TTC549 (cell line): ENCODE data around the gene MTRF1L.
"Not testable (repeated sequence)": the region's sequence is repeated elsewhere in the genome, so short reads cannot be mapped to it uniquely, and the experiment has no call there.

Experiments
- FAIRE-seq: peaks from 2 replicates; lab custom pipeline; 2012; peaks lifted over from hg19 to GRCh38; lab: Jason Lieb, UNC

MTRF1L gene

DNA sequence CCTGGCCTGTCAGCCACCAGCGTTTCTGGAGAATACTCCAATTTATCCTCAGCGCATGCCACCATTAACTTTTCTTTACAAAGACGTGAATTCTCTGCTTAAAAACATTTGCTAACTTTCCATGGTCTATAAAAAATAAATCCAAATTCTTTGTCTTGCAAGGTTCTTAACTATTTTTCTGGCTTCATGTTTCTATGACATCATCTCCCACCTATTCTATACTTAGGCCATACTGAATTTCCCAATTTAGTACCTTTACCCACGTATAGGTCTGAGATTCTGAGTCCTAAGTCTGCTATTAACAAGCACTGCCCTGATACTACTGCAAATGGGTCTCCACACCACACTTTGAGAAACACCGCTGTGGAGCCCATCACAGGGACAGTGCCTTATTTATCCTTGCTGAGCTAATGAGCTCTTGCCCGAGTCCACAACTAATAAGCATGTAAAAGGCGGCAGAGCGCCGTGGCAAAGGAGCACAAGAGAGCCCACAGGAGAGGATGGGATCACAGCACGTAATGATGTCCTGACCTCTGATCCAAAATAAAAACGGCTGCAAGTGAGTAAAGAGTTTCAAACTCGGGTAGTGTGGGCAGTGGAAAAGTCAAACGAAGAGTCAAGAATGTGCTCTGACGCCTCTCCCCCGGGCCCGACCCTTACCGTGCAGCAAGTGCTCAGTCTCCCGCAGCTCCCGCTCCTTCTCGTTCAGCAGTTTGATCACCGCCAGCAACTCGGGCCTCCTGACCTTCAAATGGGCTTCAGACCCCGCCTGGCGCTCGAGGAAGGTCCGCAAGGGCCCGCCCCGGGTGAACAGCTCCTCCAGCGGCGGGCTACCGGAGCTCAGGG, 519 bp downstream of the MTRF1L start:
- no peak for FAIRE-seq

DNA sequence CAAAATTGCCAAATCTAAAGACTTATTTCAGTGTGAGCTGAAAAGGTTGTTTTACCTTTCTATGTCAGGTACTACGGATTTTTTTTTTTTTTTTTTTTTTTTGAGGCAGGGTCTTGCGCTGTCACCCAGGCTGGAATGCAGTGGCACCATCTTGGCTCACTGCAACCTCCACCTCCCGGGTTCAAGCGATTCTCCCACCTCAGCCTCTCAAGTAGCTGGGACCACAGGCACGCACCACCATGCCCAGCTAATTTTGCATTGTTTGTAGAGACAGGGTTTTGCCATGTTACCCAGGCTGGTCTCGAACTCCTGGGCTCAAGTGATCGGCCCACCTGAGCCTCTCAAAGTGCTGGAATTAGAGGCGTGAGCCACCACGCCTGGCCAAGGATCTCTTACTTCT, 1.7 kb downstream of the MTRF1L start:
- not testable (repeated sequence) for FAIRE-seq

DNA sequence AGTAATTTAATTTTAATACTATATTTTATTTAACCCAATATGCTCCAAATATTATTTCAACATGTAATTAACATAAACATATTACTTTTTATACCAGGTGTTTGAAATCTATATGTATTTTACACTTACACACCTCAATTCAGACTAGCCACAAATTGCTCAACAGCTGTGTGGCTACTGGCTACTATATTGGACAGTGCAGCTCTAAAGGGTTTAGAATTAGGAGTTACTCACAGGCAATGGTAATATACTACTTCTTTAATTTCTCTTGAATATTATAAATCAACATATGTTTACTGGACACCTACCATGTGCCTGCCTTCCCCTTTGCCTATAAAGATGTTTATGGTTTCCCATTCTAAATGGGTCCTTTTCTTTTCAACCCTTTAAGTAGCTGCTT, 2.3 kb downstream of the MTRF1L start:
- FAIRE-seq, result no peak

DNA sequence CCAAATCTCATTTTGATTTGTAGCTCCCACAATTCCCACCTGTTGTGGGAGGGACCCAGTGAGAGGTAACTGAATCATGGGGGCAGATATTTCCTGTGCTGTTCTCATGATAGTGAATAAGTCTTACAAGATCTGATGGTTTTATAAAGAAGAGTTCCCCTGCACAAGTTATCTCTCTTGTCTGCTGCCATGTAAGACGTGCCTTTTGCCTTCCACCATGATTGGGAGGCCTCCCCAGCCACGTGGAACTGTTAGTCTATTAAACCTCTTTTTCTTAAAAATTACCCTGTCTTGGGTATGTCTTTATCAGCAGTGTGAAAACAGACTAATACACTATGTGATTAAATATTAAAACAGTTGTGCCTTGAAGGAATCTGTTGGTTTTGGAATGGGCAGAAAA, 3.0 kb downstream of the MTRF1L start:
- not testable (repeated sequence) for FAIRE-seq

- no peak for FAIRE-seq
Measured at GRCh38 chr6:152993847-152994246, 8.7 kb downstream of the MTRF1L start.

DNA sequence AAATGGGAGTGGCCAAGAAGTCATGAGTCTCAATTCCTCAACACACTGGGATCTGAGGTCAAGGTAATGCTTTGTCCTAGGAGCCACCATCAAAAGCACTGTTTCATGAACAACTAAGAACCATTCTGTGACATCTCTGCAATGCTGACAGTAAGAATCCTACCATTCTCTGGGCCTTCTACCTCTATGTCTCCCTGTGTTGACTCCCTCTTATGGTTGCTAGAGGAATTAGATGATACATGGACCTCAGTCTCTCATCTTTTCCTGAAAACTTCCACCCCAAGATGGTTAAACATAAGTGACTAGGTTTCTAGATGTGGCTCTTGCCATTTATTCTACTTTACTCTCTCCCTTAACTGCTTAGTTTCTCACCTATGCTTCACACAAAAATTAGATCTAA, 9.1 kb downstream of the MTRF1L start:
- no peak for FAIRE-seq

- FAIRE-seq, result no peak
Measured at GRCh38 chr6:152986978-152987377, 15.5 kb downstream of the MTRF1L start.

- not testable (repeated sequence) for FAIRE-seq
Measured at GRCh38 chr6:152985300-152985699, 17.2 kb downstream of the MTRF1L start.

DNA sequence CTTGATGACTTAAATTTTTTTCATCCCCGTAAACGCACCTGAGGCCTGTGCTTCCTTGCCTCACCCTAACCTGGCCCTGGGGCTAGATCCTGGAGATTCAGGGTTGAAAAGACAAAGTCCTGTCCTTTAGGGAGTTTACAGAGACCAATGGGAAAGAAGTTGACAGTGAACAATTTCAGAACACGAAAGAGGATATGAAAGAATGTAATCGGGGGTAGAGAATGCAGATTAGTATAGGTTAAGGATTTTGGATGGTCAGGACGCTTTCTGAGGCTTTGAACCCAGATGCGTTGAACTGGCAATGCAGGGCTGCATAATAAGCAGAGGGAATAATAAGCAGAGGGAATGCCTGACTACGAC, 18.0 kb downstream of the MTRF1L start:
- FAIRE-seq, result no peak

GRCh38 chr6:152983637-152984512, 18.6 kb downstream of the MTRF1L start:
- FAIRE-seq, result no peak

- peak; percentile 88 for FAIRE-seq
Measured at GRCh38 chr6:152982904-152983636, 19.4 kb downstream of the MTRF1L start, which contains the start of gene FBXO5. FBXO5 (minus strand) TSS chr6:152983041; CDS start chr6:152982959, 82 bp downstream.

- FAIRE-seq, result no peak
Measured at GRCh38 chr6:152981989-152982903, 20.3 kb downstream of the MTRF1L start.

DNA sequence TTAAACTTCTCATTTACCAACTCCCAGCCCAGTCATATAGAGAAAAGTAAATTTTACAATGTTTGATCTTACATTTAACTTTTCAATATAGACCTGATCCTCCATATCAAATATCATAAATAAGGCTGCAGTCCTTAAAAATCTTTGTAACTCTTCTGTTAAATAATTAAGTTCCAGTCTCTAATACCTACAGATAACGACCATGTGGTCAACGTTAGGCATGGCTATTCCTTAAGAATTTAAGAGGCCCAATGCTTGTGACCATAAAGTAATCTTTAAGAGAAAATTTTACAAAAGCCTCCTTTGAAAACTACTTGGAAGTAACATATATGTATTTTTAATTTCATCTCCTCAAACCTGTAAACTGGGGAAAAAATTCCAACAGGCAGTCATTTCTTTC, 21.3 kb downstream of the MTRF1L start:
- no peak for FAIRE-seq

DNA sequence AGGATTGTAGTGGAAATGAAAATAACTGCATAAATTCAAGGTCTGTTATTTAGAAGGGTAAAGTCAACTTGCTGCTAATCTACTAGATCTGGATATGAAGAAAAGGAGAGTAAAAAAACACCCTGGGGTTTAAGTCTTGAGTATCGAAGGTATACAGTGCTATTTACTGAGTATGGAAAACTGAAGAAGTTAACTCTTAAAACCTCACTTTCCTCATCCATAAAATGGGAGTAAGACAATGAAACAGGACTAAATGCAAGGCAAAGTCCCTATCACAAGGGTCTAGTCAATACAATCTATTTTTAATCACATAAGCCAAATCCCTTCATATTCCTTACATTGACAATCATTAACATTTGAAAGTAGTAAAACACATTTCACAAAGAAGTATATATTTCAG, 21.9 kb downstream of the MTRF1L start:
- FAIRE-seq, result no peak

GRCh38 chr6:152979116-152979515, 23.4 kb downstream of the MTRF1L start:
- no peak for FAIRE-seq

GRCh38 chr6:152978058-152978457, 24.5 kb downstream of the MTRF1L start:
- no peak for FAIRE-seq

- no peak for FAIRE-seq
Measured at GRCh38 chr6:152977556-152977955, 25.0 kb downstream of the MTRF1L start.

- no peak for FAIRE-seq
Measured at GRCh38 chr6:152976749-152977148, 25.8 kb downstream of the MTRF1L start.

DNA sequence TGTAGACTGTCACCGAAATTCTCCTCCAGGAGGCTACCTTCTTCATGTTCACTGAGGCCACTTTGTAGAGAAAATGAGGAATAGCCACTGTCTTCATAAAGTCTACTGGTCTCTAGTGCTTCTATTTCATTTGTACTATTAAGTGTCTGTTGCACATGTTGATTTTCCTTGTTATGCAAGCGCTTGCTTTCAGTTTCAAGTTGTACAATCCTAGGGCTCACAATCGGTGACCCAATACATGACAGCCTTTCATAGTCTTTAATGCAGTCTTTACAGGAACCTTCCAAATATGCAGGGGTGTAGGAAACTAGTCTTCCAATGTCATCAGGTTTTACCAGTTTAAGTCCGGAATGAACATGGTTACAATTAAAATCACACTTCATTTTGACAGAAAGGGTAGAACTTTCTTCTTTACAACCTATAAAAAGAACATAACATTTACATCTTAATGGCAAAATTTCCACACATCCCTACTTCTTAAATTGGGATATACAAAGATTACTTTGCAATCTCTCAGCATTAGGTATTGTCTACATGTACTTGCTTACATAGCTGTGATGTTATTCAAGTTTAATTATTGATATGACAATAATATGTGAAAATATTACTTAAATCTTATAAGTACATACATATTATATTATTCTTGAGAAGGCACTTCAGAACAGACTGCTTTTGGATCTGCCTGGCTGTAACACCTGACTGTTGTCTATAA, 27.1 kb downstream of the MTRF1L start:
- FAIRE-seq, result no peak

DNA sequence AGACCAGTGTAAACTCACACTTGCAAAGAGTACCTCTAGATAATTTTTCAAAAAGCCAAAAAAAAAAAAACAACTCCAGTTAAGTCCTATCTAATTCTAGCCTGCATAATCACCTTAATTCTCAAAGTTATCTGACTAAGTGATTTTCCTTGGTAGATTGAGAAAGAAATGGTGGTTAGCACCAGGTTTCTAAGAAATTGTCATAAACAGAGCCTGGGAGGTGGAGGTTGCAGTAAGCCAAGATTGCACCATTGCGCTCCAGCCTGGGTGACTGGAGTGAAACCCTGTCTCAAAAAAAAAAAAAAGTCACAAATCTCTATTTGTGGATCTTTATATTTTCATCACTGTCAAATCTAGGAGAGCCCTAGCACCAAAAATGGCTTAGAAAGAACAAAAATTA, 28.6 kb downstream of the MTRF1L start:
- no peak for FAIRE-seq
